B cell (primary cell): ENCODE data around the gene FAHD1. TPM values are rescaled to one million over a fixed set of nuclear protein-coding genes. Genes with fewer than 3 reads are reported as not detected.

Source experiments
- ATAC-seq: fragments of 200-7000 bp; cut with Tn5 transposase; one replicate; pipeline ENCODE4 v1.10.0; 2021; ENCODE audit warnings: low read depth, mild to moderate bottlenecking, moderate number of reproducible peaks, moderate library complexity
- CTCF ChIA-PET: fragments of 350-600 bp; sonication (Branson Sonifier 250); formaldehyde crosslinking; loops from one replicate; lab custom pipeline; 2021; ENCODE audit warnings: antibody characterized with exemption, inconsistent platforms; lab: Charles Lee
- POLR2A ChIA-PET: fragments of 350-600 bp; sonication (Branson Sonifier 250); formaldehyde crosslinking; loops from one replicate; lab custom pipeline; 2021; ENCODE audit warnings: antibody characterized with exemption; lab: Charles Lee
- DNase-seq: peaks from one replicate; pipeline ENCODE4 v3.0.0; 2013
- H2AFZ ChIP-seq: 2 replicates; pipeline ENCODE4 v1.6.1; 2012; ENCODE audit warnings: mild to moderate bottlenecking, low read depth, low read length; ENCODE audit not compliant: insufficient read depth, poor library complexity, severe bottlenecking
- H3K27ac ChIP-seq, 2 donors: 1 replicate in 1 of 2; 2 replicates in 1 of 2; pipeline ENCODE4 v1.5.1; 2012 to 2013; ENCODE audit warnings: low read length in 2 of 2, mild to moderate bottlenecking in 2 of 2, moderate library complexity in 1 of 2
- H3K27me3 ChIP-seq, 4 experiments: fragments of 200-600 bp in 1 of 4; sonication (generic) in 1 of 4; replicated peaks in 1 of 4; 1 replicate in 2 of 4; 2 replicates in 2 of 4; pipeline versions ENCODE4 v1.6.1 to v1.7.0; 2013 to 2016; ENCODE audit warnings: low read length in 3 of 4, mild to moderate bottlenecking in 2 of 4, mixed read lengths in 1 of 4, moderate library complexity in 1 of 4; ENCODE audit not compliant: insufficient read depth in 4 of 4, control insufficient read depth in 3 of 4; ENCODE audit errors: control extremely low read depth in 1 of 4
- H3K36me3 ChIP-seq, 2 experiments: replicated peaks in 1 of 2; 1 replicate in 1 of 2; 2 replicates in 1 of 2; pipeline versions ENCODE4 v1.6.1 to v1.7.1; 2013; ENCODE audit warnings: low read length in 1 of 2; ENCODE audit not compliant: insufficient read depth in 2 of 2, control insufficient read depth in 1 of 2; ENCODE audit errors: control extremely low read depth in 1 of 2, extremely low read depth in 1 of 2
- H3K4me1 ChIP-seq, 2 donors: fragments of 200-600 bp in 1 of 2; sonication (generic) in 1 of 2; 1 replicate in 1 of 2; 2 replicates in 1 of 2; pipeline versions ENCODE4 v1.5.1 to v1.6.1; 2013 to 2017; ENCODE audit warnings: low read length in 2 of 2; ENCODE audit not compliant: control insufficient read depth in 2 of 2, insufficient read depth in 2 of 2
- H3K4me2 ChIP-seq: replicated peaks from 2 replicates; pipeline ENCODE3; 2012; ENCODE audit warnings: mild to moderate bottlenecking, low read depth, low read length; ENCODE audit not compliant: poor library complexity, severe bottlenecking
- H3K4me3 ChIP-seq, 5 experiments: fragments of 200-600 bp in 1 of 5; sonication (generic) in 1 of 5; 1 replicate in 3 of 5; 2 replicates in 2 of 5; pipeline versions ENCODE4 v1.5.1 to v1.7.0; 2011 to 2016; ENCODE audit warnings: low read length in 4 of 5, mild to moderate bottlenecking in 4 of 5, low read depth in 2 of 5, control low read depth in 1 of 5, moderate library complexity in 1 of 5; ENCODE audit not compliant: insufficient read depth in 1 of 5; ENCODE audit errors: control extremely low read depth in 1 of 5, extremely low read depth in 1 of 5
- H3K79me2 ChIP-seq: fragments of 200-600 bp; sonication (generic); one replicate; pipeline ENCODE4 v1.6.0; 2016; ENCODE audit warnings: low read length; ENCODE audit not compliant: control insufficient read depth, insufficient read depth
- H3K9ac ChIP-seq: fragments of 200-600 bp; sonication (generic); 2 replicates; pipeline ENCODE4 v1.6.1; 2017; ENCODE audit warnings: mild to moderate bottlenecking, low read length, moderate library complexity
- H3K9me3 ChIP-seq, 3 donors: one replicate each; pipeline versions ENCODE4 v1.6.1 to v1.7.1; 2013; ENCODE audit warnings: low read length in 2 of 3; ENCODE audit not compliant: control insufficient read depth in 2 of 3, insufficient read depth in 1 of 3; ENCODE audit errors: control extremely low read depth in 1 of 3
- H4K20me1 ChIP-seq: 2 replicates; pipeline ENCODE4 v1.6.0; 2012; ENCODE audit warnings: mild to moderate bottlenecking, low read length; ENCODE audit not compliant: insufficient read depth, control insufficient read depth, poor library complexity, severe bottlenecking
- H3K27ac Mint-ChIP-seq: one replicate; pipeline ENCODE4 v1.8.0; 2021; ENCODE audit warnings: mixed read lengths
- H3K27me3 Mint-ChIP-seq: one replicate; pipeline ENCODE4 v1.8.0; 2021; ENCODE audit warnings: mixed read lengths
- H3K4me1 Mint-ChIP-seq: one replicate; pipeline ENCODE4 v1.8.0; 2021; ENCODE audit warnings: mixed read lengths
- H3K4me3 Mint-ChIP-seq: one replicate; pipeline ENCODE4 v1.8.0; 2021; ENCODE audit warnings: mixed read lengths
- H3K9me3 Mint-ChIP-seq: one replicate; pipeline ENCODE4 v1.8.0; 2022; ENCODE audit warnings: mixed read lengths; ENCODE audit not compliant: insufficient read depth
- EZH2 ChIP-seq: IDR thresholded peaks from 2 replicates; pipeline ENCODE4 v1.6.1; 2012; ENCODE audit warnings: borderline replicate concordance, low read depth, mild to moderate bottlenecking, moderate library complexity, low read length; ENCODE audit not compliant: insufficient read depth, poor library complexity, severe bottlenecking
- WGBS: methylation state at CpG from one replicate; pipeline ENCODE4 v1.1.5; 2013; ENCODE audit warnings: missing lambda C conversion rate; ENCODE audit not compliant: insufficient coverage; 5-methylcytosine and 5-hydroxymethylcytosine counted together
- intact Hi-C: fragments of 100-400 bp; cut with micrococcal nuclease; formaldehyde crosslinking; loops from one replicate; pipeline ENCODE4 v1.10.0; 2022
- polyA plus RNA-seq: library from polyadenylated mRNA; depleted of rRNA; stranded (reverse); fragments of >200 nt; gene quantifications from 2 replicates; pipeline ENCODE4 v1.2.3, GENCODE V29; 2012
- total RNA-seq, 2 donors: library from RNA; stranded (reverse); fragments of 120-200 nt in 1 of 2; gene quantifications; 1 replicate in 1 of 2; 2 replicates in 1 of 2; pipeline versions ENCODE4 v1.2.3 to v1.2.4, GENCODE V29; 2013 to 2022
- TF ChIP-seq, protein P1 (sequence below): fragments of 200-600 bp; IDR thresholded peaks from one replicate; pipeline ENCODE4 v1.8.0; 2022; ENCODE audit warnings: antibody characterized with exemption, mild to moderate bottlenecking

Gene FAHD1
- total and polyA plus RNA-seq, 2 donors (not counting 1 experiment from before 2014, with no cell fraction given), result 11.0 to 14.5 TPM

DNA sequence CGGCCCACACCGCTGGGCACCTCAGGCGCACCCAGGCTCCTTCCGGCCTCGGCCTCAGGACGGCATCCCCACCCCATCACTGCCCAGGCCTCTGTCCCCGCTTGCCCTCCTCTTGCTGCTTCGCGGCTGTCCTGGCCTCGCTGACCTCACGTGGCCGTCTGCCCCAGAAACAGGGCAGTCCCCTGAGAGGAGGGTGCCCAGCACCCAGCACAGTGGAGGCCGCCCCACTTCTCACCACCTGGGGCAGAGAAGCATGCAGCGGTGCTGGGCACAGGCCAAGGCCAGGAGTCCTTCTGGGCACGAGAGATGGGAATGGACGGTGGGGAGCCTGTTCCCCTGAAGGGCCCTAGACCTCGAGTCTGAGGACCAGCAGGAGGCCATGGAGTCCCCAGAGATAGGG is 9.3 kb upstream of the FAHD1 start:
- WGBS, result 96% methylated on average over 17 of the region's 17 CpGs
- H3K9ac ChIP-seq, result no peak overlapping the region
- H3K79me2 ChIP-seq, result peaks cover 22% of the 10 kb centered on the region
- intact Hi-C loops, result no loop called here
- H4K20me1 ChIP-seq, result peaks cover 30% of the 10 kb centered on the region
- ChIA-PET CTCF (no interaction called here), POLR2A (no interaction called here)
- Mint-ChIP-seq H3K9me3 (no peaks in the 10 kb centered on the region), H3K4me3 (no peak overlapping the region), H3K27me3 (no peaks in the 10 kb centered on the region), H3K27ac (no peak overlapping the region), H3K4me1 (no peaks in the 10 kb centered on the region)
- DNase-seq (no peak), ATAC-seq (no peak)
- no peaks in the 10 kb centered on the region for H3K27me3 ChIP-seq
- no peaks in the 10 kb centered on the region for H3K9me3 ChIP-seq
- H3K4me2 ChIP-seq, result no peak overlapping the region
- TF ChIP-seq, protein P1, sequence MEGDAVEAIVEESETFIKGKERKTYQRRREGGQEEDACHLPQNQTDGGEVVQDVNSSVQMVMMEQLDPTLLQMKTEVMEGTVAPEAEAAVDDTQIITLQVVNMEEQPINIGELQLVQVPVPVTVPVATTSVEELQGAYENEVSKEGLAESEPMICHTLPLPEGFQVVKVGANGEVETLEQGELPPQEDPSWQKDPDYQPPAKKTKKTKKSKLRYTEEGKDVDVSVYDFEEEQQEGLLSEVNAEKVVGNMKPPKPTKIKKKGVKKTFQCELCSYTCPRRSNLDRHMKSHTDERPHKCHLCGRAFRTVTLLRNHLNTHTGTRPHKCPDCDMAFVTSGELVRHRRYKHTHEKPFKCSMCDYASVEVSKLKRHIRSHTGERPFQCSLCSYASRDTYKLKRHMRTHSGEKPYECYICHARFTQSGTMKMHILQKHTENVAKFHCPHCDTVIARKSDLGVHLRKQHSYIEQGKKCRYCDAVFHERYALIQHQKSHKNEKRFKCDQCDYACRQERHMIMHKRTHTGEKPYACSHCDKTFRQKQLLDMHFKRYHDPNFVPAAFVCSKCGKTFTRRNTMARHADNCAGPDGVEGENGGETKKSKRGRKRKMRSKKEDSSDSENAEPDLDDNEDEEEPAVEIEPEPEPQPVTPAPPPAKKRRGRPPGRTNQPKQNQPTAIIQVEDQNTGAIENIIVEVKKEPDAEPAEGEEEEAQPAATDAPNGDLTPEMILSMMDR, result no peak
- TF ChIP-seq EZH2, result no peak
- no peak overlapping the region for H2AFZ ChIP-seq
- H3K4me3 ChIP-seq, result no peak overlapping the region
- H3K27ac ChIP-seq, result no peak overlapping the region
- H3K4me1 ChIP-seq, result no peaks in the 10 kb centered on the region
- peaks cover 2 to 65% of the 10 kb centered on the region in 2 experiments for H3K36me3 ChIP-seq

DNA sequence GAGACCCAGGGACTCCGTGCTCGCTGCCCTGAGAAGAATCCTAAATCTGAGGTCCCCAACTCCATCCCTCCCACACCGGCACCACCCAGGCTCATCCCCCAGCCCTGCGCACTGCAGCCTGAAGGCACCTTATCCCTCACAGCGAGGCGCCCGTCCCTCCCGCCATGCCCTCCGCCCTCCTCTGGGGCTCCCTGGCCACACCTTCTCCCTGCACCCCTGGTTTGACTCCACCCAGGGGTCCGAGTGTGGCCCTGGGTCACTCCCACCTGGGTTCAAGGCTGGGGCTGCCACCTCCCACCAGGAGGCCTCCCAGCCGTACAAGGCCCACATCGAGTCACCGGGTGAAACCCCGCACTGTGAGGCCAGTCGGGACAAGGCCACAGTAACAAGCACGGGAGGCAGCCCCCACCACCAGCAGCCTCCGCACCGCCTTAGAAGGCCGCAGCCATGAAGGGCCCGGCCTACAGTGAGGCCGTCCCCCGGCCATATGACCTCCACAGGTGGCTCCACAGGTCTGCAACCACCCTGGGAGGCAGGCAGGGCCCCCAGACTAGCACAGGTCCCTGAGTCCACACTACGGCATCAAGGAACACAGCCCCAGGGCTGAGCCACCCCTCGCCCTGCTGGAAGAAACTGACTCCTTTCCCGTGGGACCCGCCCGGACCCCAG is 8.7 kb upstream of the FAHD1 start:
- CTCF ChIA-PET, result no interaction called here
- no peaks in the 10 kb centered on the region for H3K9me3 ChIP-seq
- 98% methylated on average over 25 of the region's 27 CpGs for WGBS
- POLR2A ChIA-PET, result no interaction called here
- H3K4me2 ChIP-seq, result no peak overlapping the region
- H3K4me3 ChIP-seq, result no peak overlapping the region
- Mint-ChIP-seq H3K4me3 (no peak overlapping the region), H3K4me1 (no peaks in the 10 kb centered on the region), H3K27ac (no peak overlapping the region), H3K9me3 (no peaks in the 10 kb centered on the region), H3K27me3 (no peaks in the 10 kb centered on the region)
- DNase-seq, result no peak
- no peak overlapping the region for H3K27ac ChIP-seq
- H3K27me3 ChIP-seq, result no peaks in the 10 kb centered on the region
- intact Hi-C loops, result no loop called here
- no peak for ATAC-seq
- no peak overlapping the region for H3K9ac ChIP-seq
- no peak overlapping the region for H2AFZ ChIP-seq
- TF ChIP-seq, protein P1, result no peak
- no peak for TF ChIP-seq EZH2
- H4K20me1 ChIP-seq, result peaks cover 34% of the 10 kb centered on the region
- peaks cover 2 to 59% of the 10 kb centered on the region in 2 experiments for H3K36me3 ChIP-seq
- no peaks in the 10 kb centered on the region for H3K4me1 ChIP-seq
- peaks cover 27% of the 10 kb centered on the region for H3K79me2 ChIP-seq
